A549 treated with GW870086 at 1 μM for 4 hours (cell line): ENCODE data around the gene ATP5F1C. TPM values are rescaled to one million over a fixed set of nuclear protein-coding genes. Genes with fewer than 3 reads are reported as not detected.

Source experiments
- total RNA-seq: library from RNA; stranded (reverse); fragments of 200-300 nt; extraction: Qiagen RNA extraction; gene quantifications from 5 replicates; pipeline ENCODE4 v1.2.3, GENCODE V29; 2022; ENCODE audit warnings: low read depth

The ATP5F1C gene
- total RNA-seq = 278 to 337 TPM (median 286 TPM) in 5 replicates

DNA sequence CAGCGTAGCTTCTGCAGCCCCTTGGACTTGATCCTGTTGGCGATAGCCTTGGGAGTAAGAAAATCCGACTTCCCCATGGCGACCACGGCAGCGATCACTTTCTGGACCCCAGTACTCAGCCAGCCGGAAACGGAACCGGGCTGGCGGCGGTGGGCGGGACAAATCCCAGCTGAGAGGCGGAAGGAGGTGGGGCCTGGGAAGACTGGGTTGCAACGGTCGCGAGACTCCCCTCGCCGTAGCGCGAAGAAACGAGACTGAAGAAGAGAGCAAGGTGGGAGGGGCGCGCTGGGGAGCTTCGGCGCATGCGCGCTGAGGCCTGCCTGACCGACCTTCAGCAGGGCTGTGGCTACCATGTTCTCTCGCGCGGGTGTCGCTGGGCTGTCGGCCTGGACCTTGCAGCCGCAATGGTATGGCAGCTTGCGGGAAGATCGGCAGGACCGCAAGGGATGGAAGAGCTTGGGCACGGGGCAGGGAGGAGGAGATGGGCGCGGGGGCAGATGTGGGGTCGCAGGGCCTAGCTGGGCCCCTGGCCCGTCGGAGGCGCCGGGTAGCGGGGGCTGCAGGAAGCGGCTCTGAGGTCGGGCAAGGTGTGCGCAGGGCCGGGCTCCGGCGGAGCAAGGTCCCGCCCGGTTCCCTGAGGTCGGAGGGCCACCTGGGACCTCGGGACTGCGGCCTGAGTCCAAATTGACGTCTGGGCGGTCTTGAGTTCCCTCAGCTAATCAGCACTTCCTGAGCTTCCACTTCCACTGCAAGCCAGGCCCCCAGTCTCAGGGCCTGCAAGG lies at the start of gene ATP5F1C, which contains the start of gene KIN:
Gene ATP5F1C (plus strand): TSS at position 321 of the 782 bp plus-strand sequence. CDS start 31 bp downstream, at position 352.
Gene KIN (minus strand): TSS at position 137 of the 782 bp plus-strand sequence. CDS start 60 bp downstream, at position 77.

DNA sequence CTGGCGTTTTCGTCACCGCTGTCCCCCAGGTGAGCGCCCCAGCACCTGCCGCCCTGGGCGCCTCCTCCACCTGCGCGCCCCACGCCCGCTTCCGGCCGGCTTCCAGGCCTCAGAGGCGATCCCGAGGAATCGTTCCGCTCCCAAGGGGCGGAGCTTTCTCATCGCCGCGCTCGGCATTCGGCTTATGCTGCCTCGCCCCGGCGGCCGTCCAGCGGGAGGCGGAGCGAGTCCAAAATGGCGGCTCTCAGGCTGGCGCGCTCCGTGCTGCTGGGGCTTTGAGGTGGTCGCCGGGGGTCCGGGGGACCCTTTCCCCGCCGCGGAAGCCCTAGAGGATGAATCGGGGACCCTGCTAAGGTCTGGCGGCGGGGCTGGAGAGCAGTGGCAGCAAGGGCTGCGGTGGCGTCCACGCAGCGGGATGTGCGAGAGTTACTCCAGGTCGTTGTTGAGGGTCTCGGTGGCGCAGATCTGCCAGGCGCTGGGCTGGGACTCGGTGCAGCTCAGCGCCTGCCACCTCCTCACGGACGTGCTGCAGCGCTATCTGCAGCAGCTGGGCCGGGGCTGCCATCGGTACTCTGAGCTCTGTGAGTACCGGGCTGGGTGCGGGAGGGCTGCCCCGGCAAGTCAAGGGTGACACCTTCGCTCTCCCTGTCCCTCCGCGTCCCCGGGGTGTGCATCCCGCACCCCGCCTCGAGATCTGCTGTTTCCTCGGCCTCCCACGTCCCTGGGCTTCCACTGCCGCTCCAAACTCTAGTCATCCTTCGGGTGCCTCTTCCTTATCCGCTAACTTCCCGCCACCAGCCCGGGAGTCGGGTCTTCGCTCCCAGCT lies 30.5 kb downstream of the ATP5F1C start, which contains the start of gene TAF3:
Gene TAF3 (plus strand): TSS at position 211 of the 826 bp plus-strand sequence. CDS start 205 bp downstream, at position 416.

Other genes starting within 250 kb of the ATP5F1C start
- gene ITIH5, start 121.2 kb upstream of the ATP5F1C start, total RNA-seq = 0.08 to 0.26 TPM (median 0.09 TPM) in 5 replicates
- gene ITIH2, start 84.9 kb upstream of the ATP5F1C start, total RNA-seq = 0.23 to 0.42 TPM (median 0.31 TPM) in 5 replicates
- 11.9 to 15.1 TPM (median 13.1 TPM) in 5 replicates for gene KIN, start 184 bp upstream of the ATP5F1C start, total RNA-seq
- 6.5 to 7.9 TPM (median 7.4 TPM) in 5 replicates for gene TAF3, start 30.3 kb downstream of the ATP5F1C start, total RNA-seq